Small intestine (tissue), 7 donors: Measurements from ENCODE around the gene NUP88. TPM values are rescaled to one million over a fixed set of nuclear protein-coding genes. Genes with fewer than 3 reads are reported as not detected.

ENCODE experiments used
- DNase-seq, 2 donors: peaks; one replicate each; pipeline versions ENCODE4 v3.0.0 to v3.0.0-alpha.2; 2013
- FAIRE-seq: peaks from 2 replicates; lab custom pipeline; 2012; peaks lifted over from hg19 to GRCh38; lab: Jason Lieb, UNC
- H3K27ac ChIP-seq, 3 donors: one replicate each; pipeline ENCODE4 v1.5.1; 2013; ENCODE audit warnings: low read length in 2 of 3, mild to moderate bottlenecking in 2 of 3, control low read depth in 1 of 3, inconsistent platforms in 1 of 3, low read depth in 1 of 3, moderate library complexity in 1 of 3
- H3K27me3 ChIP-seq, 3 donors: one replicate each; pipeline ENCODE4 v1.6.1; 2013; ENCODE audit warnings: low read length in 3 of 3, inconsistent platforms in 1 of 3; ENCODE audit not compliant: control insufficient read depth in 3 of 3, insufficient read depth in 3 of 3
- H3K36me3 ChIP-seq, 3 donors: one replicate each; pipeline ENCODE4 v1.6.1; 2013; ENCODE audit warnings: low read length in 3 of 3, inconsistent platforms in 1 of 3, low read depth in 1 of 3, mild to moderate bottlenecking in 1 of 3, moderate library complexity in 1 of 3; ENCODE audit not compliant: control insufficient read depth in 3 of 3, insufficient read depth in 2 of 3
- H3K4me1 ChIP-seq, 3 donors: one replicate each; pipeline ENCODE4 v1.6.1; 2013; ENCODE audit warnings: low read length in 2 of 3, inconsistent platforms in 1 of 3, low read depth in 1 of 3, mild to moderate bottlenecking in 1 of 3, moderate library complexity in 1 of 3; ENCODE audit not compliant: control insufficient read depth in 3 of 3, insufficient read depth in 2 of 3
- H3K4me3 ChIP-seq, 3 donors: one replicate each; pipeline ENCODE4 v1.5.1; 2013; ENCODE audit warnings: low read length in 3 of 3, control low read depth in 1 of 3, inconsistent platforms in 1 of 3, low read depth in 1 of 3, mild to moderate bottlenecking in 1 of 3, moderate library complexity in 1 of 3
- H3K9me3 ChIP-seq, 2 donors: one replicate each; pipeline ENCODE4 v1.6.1; 2013; ENCODE audit warnings: low read depth in 1 of 2, low read length in 1 of 2; ENCODE audit not compliant: control insufficient read depth in 2 of 2, insufficient read depth in 1 of 2
- WGBS, 3 donors: extraction: QIAGEN DNeasy Blood & Tissue Kit; methylation state at CpG; one replicate each; pipeline ENCODE4 v1.1.7; 2013; 5-methylcytosine and 5-hydroxymethylcytosine counted together
- polyA plus RNA-seq, 4 donors: library from polyadenylated mRNA; stranded (reverse) in 3 of 4; unstranded in 1 of 4; fragments of 200-250 nt in 3 of 4; fragments of 120-200 nt in 1 of 4; gene quantifications; one replicate each; pipeline versions ENCODE4 v1.2.1 to v1.2.3, GENCODE V29; 2013
- donor health status: healthy with polysubstance abuse.
- donor health status: control.
- donor health status: control.
- donor health status: Bipolar disorder and iron deficiency.
- donor health status: healthy.

NUP88 gene
- polyA plus RNA-seq, 4 donors: 54.5 to 71.2 (median 63.8) TPM

GRCh38 chr17:5430413-5430999, 11.0 kb upstream of the NUP88 start:
- H3K27me3 ChIP-seq: no peaks in the 10 kb centered on the region
- no peak overlapping the region for H3K27ac ChIP-seq
- 92 to 98% (median 97%) methylated on average over 3 of the region's 3 CpGs for WGBS, 3 donors
- no peak overlapping the region for H3K4me3 ChIP-seq
- no peak for DNase-seq
- H3K9me3 ChIP-seq: no peaks in the 10 kb centered on the region
- H3K4me1 ChIP-seq: no peaks in the 10 kb centered on the region
- no peak for FAIRE-seq
- H3K36me3 ChIP-seq: peaks cover 19 to 71% (median 31%) of the 10 kb centered on the region in 3 donors

- Histone ChIP-seq H3K27ac (no peak overlapping the region), H3K4me1 (no peaks in the 10 kb centered on the region), H3K9me3 (no peaks in the 10 kb centered on the region), H3K27me3 (no peaks in the 10 kb centered on the region), H3K36me3 (peaks cover 15 to 65% (median 29%) of the 10 kb centered on the region in 3 donors), H3K4me3 (no peak overlapping the region)
- DNase-seq (no peak), FAIRE-seq (no peak)
- 72 to 77% (median 76%) methylated on average over 3 of the region's 3 CpGs for WGBS, 3 donors
Observed at GRCh38 chr17:5429191-5429887, 9.9 kb upstream of the NUP88 start.

- H3K36me3 ChIP-seq: peaks cover 4 to 59% (median 15%) of the 10 kb centered on the region in 3 donors
- H3K27ac ChIP-seq: no peak overlapping the region
- H3K9me3 ChIP-seq: no peaks in the 10 kb centered on the region
- peaks cover 0 to 6% (median under 1%) of the 10 kb centered on the region in 3 donors for H3K4me1 ChIP-seq
- FAIRE-seq (no peak), DNase-seq (no peak)
- 78 to 86% (median 83%) methylated on average over 3 of the region's 3 CpGs for WGBS, 3 donors
- H3K4me3 ChIP-seq: no peak overlapping the region
- H3K27me3 ChIP-seq: no peaks in the 10 kb centered on the region
Observed at GRCh38 chr17:5425826-5426225, 6.4 kb upstream of the NUP88 start.

- H3K4me3 ChIP-seq: no peak overlapping the region
Observed at GRCh38 chr17:5424909-5425308, 5.4 kb upstream of the NUP88 start.

GRCh38 chr17:5422505-5422904, 3.0 kb upstream of the NUP88 start:
- FAIRE-seq: no peak
- 69 to 87% (median 86%) methylated on average over 2 of the region's 2 CpGs for WGBS, 3 donors
- no peaks in the 10 kb centered on the region for H3K27me3 ChIP-seq
- peaks cover 2 to 11% (median 3%) of the 10 kb centered on the region in 3 donors for H3K4me1 ChIP-seq
- no peaks in the 10 kb centered on the region for H3K9me3 ChIP-seq
- no peak overlapping the region for H3K27ac ChIP-seq
- H3K36me3 ChIP-seq: peaks cover 4 to 43% (median 11%) of the 10 kb centered on the region in 3 donors
- no peak for DNase-seq
- no peak overlapping the region for H3K4me3 ChIP-seq

More at GRCh38 chr17:5424909-5425308, 5.4 kb upstream of the NUP88 start:
- 75 to 95% (median 90%) methylated on average over 1 of the region's 1 CpG for WGBS, 3 donors
- Histone ChIP-seq H3K27me3 (no peaks in the 10 kb centered on the region), H3K9me3 (no peaks in the 10 kb centered on the region), H3K27ac (no peak overlapping the region), H3K36me3 (peaks cover 4 to 52% (median 15%) of the 10 kb centered on the region in 3 donors), H3K4me1 (peaks cover 2 to 6% (median 3%) of the 10 kb centered on the region in 3 donors)
- DNase-seq (no peak), FAIRE-seq (no peak)

GRCh38 chr17:5419959-5420653, 644 bp upstream of the NUP88 start, which contains the start of gene RPAIN:
Gene RPAIN, plus strand, starts transcription at chr17:5420182. Its CDS starts 29 bp downstream, at chr17:5420211.
- WGBS, 3 donors: 0 to 1% (median 1%) methylated on average over 41 of the region's 41 CpGs
- Histone ChIP-seq H3K9me3 (no peaks in the 10 kb centered on the region), H3K4me1 (peaks cover 2 to 16% (median 3%) of the 10 kb centered on the region in 3 donors), H3K4me3 (peak within 1 kb of the TSS; percentile 72 to 89 (median 88)), H3K36me3 (peaks cover 3 to 31% (median 4%) of the 10 kb centered on the region in 3 donors), H3K27ac (peak within 1 kb of the TSS; percentile 89 to 98 (median 97)), H3K27me3 (no peaks in the 10 kb centered on the region)
- FAIRE-seq: no peak
- peak; percentile 93 to 96 for DNase-seq

- 0 to 1% (median 0%) methylated on average over 26 of the region's 26 CpGs for WGBS, 3 donors
- peak overlapping the region; percentile 89 to 98 (median 97) for H3K27ac ChIP-seq
- peak; percentile 71 to 80 for DNase-seq
Observed at GRCh38 chr17:5418858-5419355, 555 bp downstream of the NUP88 start.

GRCh38 chr17:5416901-5417300, 2.6 kb downstream of the NUP88 start:
- DNase-seq (peak; percentile 55 to 69), FAIRE-seq (no peak)
- H3K9me3 ChIP-seq: no peaks in the 10 kb centered on the region
- no peaks in the 10 kb centered on the region for H3K27me3 ChIP-seq
- no peak overlapping the region for H3K4me3 ChIP-seq
- H3K27ac ChIP-seq: peak overlapping the region in 1 of 3 donors; percentile 30
- peaks cover 2 to 16% (median 3%) of the 10 kb centered on the region in 3 donors for H3K4me1 ChIP-seq
- H3K36me3 ChIP-seq: peaks cover 0 to 42% (median 8%) of the 10 kb centered on the region in 3 donors
- WGBS, 3 donors: 14 to 66% (median 34%) methylated on average over 2 of the region's 2 CpGs

More at GRCh38 chr17:5418858-5419355, 555 bp downstream of the NUP88 start:
- Histone ChIP-seq H3K27me3 (no peaks in the 10 kb centered on the region), H3K4me3 (peak overlapping the region; percentile 72 to 89 (median 88)), H3K4me1 (peaks cover 2 to 16% (median 3%) of the 10 kb centered on the region in 3 donors), H3K9me3 (no peaks in the 10 kb centered on the region), H3K36me3 (peaks cover 3 to 39% (median 4%) of the 10 kb centered on the region in 3 donors)
- FAIRE-seq: no peak
